Endothelial cell (in vitro differentiated cells): Measurements from ENCODE around the gene TXNDC8. TPM values are rescaled to one million over a fixed set of nuclear protein-coding genes. Genes with fewer than 3 reads are reported as not detected.

Experiments used
- DNase-seq: peaks from one replicate; pipeline ENCODE4 v3.0.0; 2021; ENCODE audit warnings: low spot score
- H3K27ac Mint-ChIP-seq: one replicate; pipeline ENCODE4 v1.8.0; 2021; ENCODE audit warnings: mixed read lengths, inconsistent platforms; ENCODE audit not compliant: unreplicated experiment
- H3K27me3 Mint-ChIP-seq: one replicate; pipeline ENCODE4 v1.8.0; 2021; ENCODE audit warnings: mild to moderate bottlenecking, moderate library complexity, mixed read lengths, inconsistent platforms; ENCODE audit not compliant: unreplicated experiment
- H3K36me3 Mint-ChIP-seq: one replicate; pipeline ENCODE4 v1.8.0; 2021; ENCODE audit warnings: mild to moderate bottlenecking, low read depth, mixed read lengths, inconsistent platforms; ENCODE audit not compliant: unreplicated experiment
- H3K4me1 Mint-ChIP-seq: one replicate; pipeline ENCODE4 v1.8.0; 2021; ENCODE audit warnings: mild to moderate bottlenecking, mixed read lengths, inconsistent platforms; ENCODE audit not compliant: unreplicated experiment
- H3K4me3 Mint-ChIP-seq: one replicate; pipeline ENCODE4 v1.8.0; 2021; ENCODE audit warnings: mild to moderate bottlenecking, mixed read lengths, inconsistent platforms; ENCODE audit not compliant: unreplicated experiment
- H3K9me3 Mint-ChIP-seq: one replicate; pipeline ENCODE4 v1.8.0; 2021; ENCODE audit warnings: mixed read lengths, inconsistent platforms; ENCODE audit not compliant: unreplicated experiment
- CTCF ChIP-seq: fragments of 200-600 bp; sonication (generic); IDR thresholded peaks from one replicate; pipeline ENCODE4 v1.5.0; 2021; ENCODE audit warnings: antibody characterized with exemption; ENCODE audit not compliant: unreplicated experiment
- long read RNA-seq: library from polyadenylated mRNA; unstranded; transcript quantifications from one replicate; pipeline ENCODE4 v2.0.0, GENCODE V29; 2020; ENCODE audit not compliant: unreplicated experiment
- total RNA-seq: library from RNA; stranded (reverse); fragmentation: NEBNext Ultra II Directional; extraction: Animal tissue kit (Norgen Biotek cat#: 25700); gene quantifications from one replicate; pipeline ENCODE4 v1.2.1, GENCODE V29; 2021; ENCODE audit not compliant: unreplicated experiment

Gene TXNDC8
- not detected for total RNA-seq
- long read RNA-seq = 0 reads

- no peak for DNase-seq
- H3K27me3 Mint-ChIP-seq = no peaks in the 10 kb centered on the region
- no peak for TF ChIP-seq CTCF
- no peak within 1 kb of the TSS for H3K4me3 Mint-ChIP-seq
- H3K4me1 Mint-ChIP-seq = no peaks in the 10 kb centered on the region
- no peak within 1 kb of the TSS for H3K27ac Mint-ChIP-seq
- no peaks in the 10 kb centered on the region for H3K36me3 Mint-ChIP-seq
- H3K9me3 Mint-ChIP-seq = no peaks in the 10 kb centered on the region
Observed at GRCh38 chr9:110337727-110338126, at the start of gene TXNDC8. Gene TXNDC8 (minus strand): TSS chr9:110337863.

- no peaks in the 10 kb centered on the region for H3K9me3 Mint-ChIP-seq
- no peak overlapping the region for H3K27ac Mint-ChIP-seq
- peaks cover 2% of the 10 kb centered on the region for H3K27me3 Mint-ChIP-seq
- no peaks in the 10 kb centered on the region for H3K36me3 Mint-ChIP-seq
- TF ChIP-seq CTCF = no peak
- H3K4me1 Mint-ChIP-seq = no peaks in the 10 kb centered on the region
- no peak for DNase-seq
- no peak overlapping the region for H3K4me3 Mint-ChIP-seq
Observed at GRCh38 chr9:110383491-110383890, 45.8 kb upstream of the TXNDC8 start.

- Mint-ChIP-seq H3K4me1 (no peaks in the 10 kb centered on the region), H3K36me3 (no peaks in the 10 kb centered on the region), H3K4me3 (no peak overlapping the region), H3K9me3 (no peaks in the 10 kb centered on the region), H3K27me3 (peaks cover 2% of the 10 kb centered on the region), H3K27ac (no peak overlapping the region)
- TF ChIP-seq CTCF = no peak
- no peak for DNase-seq
Observed at GRCh38 chr9:110382731-110383130, 45.1 kb upstream of the TXNDC8 start.

GRCh38 chr9:110371411-110372007 lies 33.8 kb upstream of the TXNDC8 start:
- no peaks in the 10 kb centered on the region for H3K27me3 Mint-ChIP-seq

More at GRCh38 chr9:110371411-110372007, 33.8 kb upstream of the TXNDC8 start:
- Mint-ChIP-seq H3K27ac (no peak overlapping the region), H3K4me3 (no peak overlapping the region), H3K4me1 (no peaks in the 10 kb centered on the region), H3K36me3 (no peaks in the 10 kb centered on the region), H3K9me3 (no peaks in the 10 kb centered on the region)
- DNase-seq = no peak
- no peak for TF ChIP-seq CTCF
